ENCODE data around the gene IL17RD.

Gene IL17RD

GRCh38 chr3:57158813-57159738, 6.1 kb downstream of the IL17RD start:
- peak; percentile 29 for DNase-seq

GRCh38 chr3:57158325-57158724, 6.8 kb downstream of the IL17RD start:
- DNase-seq, result no peak

- no peak for DNase-seq
Observed at GRCh38 chr3:57157545-57157944, 7.6 kb downstream of the IL17RD start.

GRCh38 chr3:57155310-57155643, 9.9 kb downstream of the IL17RD start:
- no peak for DNase-seq

- DNase-seq, result no peak
Observed at GRCh38 chr3:57154470-57155309, 10.5 kb downstream of the IL17RD start.

- no peak for DNase-seq
Observed at GRCh38 chr3:57152151-57153143, 12.7 kb downstream of the IL17RD start.

- DNase-seq, result no peak
Observed at GRCh38 chr3:57151749-57152148, 13.4 kb downstream of the IL17RD start.

GRCh38 chr3:57151021-57151449, 14.1 kb downstream of the IL17RD start:
- peak; percentile 53 for DNase-seq

GRCh38 chr3:57150113-57150581, 15.0 kb downstream of the IL17RD start:
- no peak for DNase-seq

GRCh38 chr3:57147071-57147470, 18.1 kb downstream of the IL17RD start:
- no peak for DNase-seq

- DNase-seq, result no peak
Observed at GRCh38 chr3:57145852-57146251, 19.3 kb downstream of the IL17RD start.

- DNase-seq, result no peak
Observed at GRCh38 chr3:57144952-57145351, 20.2 kb downstream of the IL17RD start.

GRCh38 chr3:57143886-57144459, 21.2 kb downstream of the IL17RD start:
- no peak for DNase-seq

- DNase-seq, result no peak
Observed at GRCh38 chr3:57142411-57142723, 22.8 kb downstream of the IL17RD start.

- DNase-seq, result no peak
Observed at GRCh38 chr3:57141719-57142410, 23.3 kb downstream of the IL17RD start.

- DNase-seq, result no peak
Observed at GRCh38 chr3:57140894-57141293, 24.3 kb downstream of the IL17RD start.

- no peak for DNase-seq
Observed at GRCh38 chr3:57135964-57136719, 29.0 kb downstream of the IL17RD start.

- DNase-seq, result no peak
Observed at GRCh38 chr3:57133157-57133556, 32.0 kb downstream of the IL17RD start.

GRCh38 chr3:57132674-57133073, 32.5 kb downstream of the IL17RD start:
- DNase-seq, result no peak

- no peak for DNase-seq
Observed at GRCh38 chr3:57131210-57131588, 34.0 kb downstream of the IL17RD start.

All from EL (cell line).